H1 (cell line): ENCODE measurements around the gene PIAS1. TPM values are rescaled to one million over a fixed set of nuclear protein-coding genes. Genes with fewer than 3 reads are reported as not detected.

Experiments
- CTCF ChIA-PET: fragments of 300-600 bp; sonication (Branson Sonifier 250); formaldehyde crosslinking; loops from one replicate; lab custom pipeline; 2021; ENCODE audit not compliant: partially characterized antibody; lab: Charles Lee
- POLR2A ChIA-PET: fragments of 300-600 bp; sonication (Branson Sonifier 250); formaldehyde crosslinking; loops from one replicate; lab custom pipeline; 2021; ENCODE audit warnings: inconsistent platforms; ENCODE audit not compliant: partially characterized antibody; lab: Charles Lee
- DNase-seq, 2 experiments: peaks; one replicate each; pipeline versions ENCODE4 v3.0.0 to v3.0.0-alpha.2; 2010 to 2022; ENCODE audit warnings: low spot score in 2 of 2, low read depth in 1 of 2, mixed read lengths in 1 of 2
- FAIRE-seq: peaks from 2 replicates; lab custom pipeline; 2011; peaks lifted over from hg19 to GRCh38; lab: Jason Lieb, UNC
- H2AFZ ChIP-seq: 2 replicates; pipeline ENCODE4 v1.8.1; 2012; ENCODE audit warnings: low read length, inconsistent platforms
- H2AK5ac ChIP-seq: 2 replicates; pipeline ENCODE4 v1.6.1; 2013; ENCODE audit warnings: low read depth, low read length
- H2BK120ac ChIP-seq: replicated peaks from 2 replicates; pipeline ENCODE3; 2013; ENCODE audit warnings: low read depth, low read length, inconsistent platforms
- H2BK12ac ChIP-seq: 2 replicates; pipeline ENCODE4 v1.6.1; 2013; ENCODE audit warnings: low read depth, low read length
- H2BK15ac ChIP-seq: 2 replicates; pipeline ENCODE4 v1.6.1; 2013; ENCODE audit warnings: low read length
- H2BK20ac ChIP-seq: 2 replicates; pipeline ENCODE4 v1.6.1; 2013; ENCODE audit warnings: low read length
- H2BK5ac ChIP-seq: 2 replicates; pipeline ENCODE4 v1.6.1; 2013; ENCODE audit warnings: low read depth, low read length
- H3K14ac ChIP-seq: 2 replicates; pipeline ENCODE4 v1.6.1; 2013; ENCODE audit warnings: inconsistent platforms; ENCODE audit not compliant: insufficient read length
- H3K18ac ChIP-seq: 2 replicates; pipeline ENCODE4 v1.6.1; 2013; ENCODE audit warnings: low read length; ENCODE audit errors: extremely low read depth
- H3K23ac ChIP-seq: 2 replicates; pipeline ENCODE4 v1.6.1; 2013; ENCODE audit warnings: inconsistent platforms; ENCODE audit not compliant: insufficient read length
- H3K23me2 ChIP-seq: 2 replicates; pipeline ENCODE4 v1.6.1; 2013; ENCODE audit warnings: low read depth, low read length
- H3K27ac ChIP-seq: 2 replicates; pipeline ENCODE4 v1.6.1; 2011; ENCODE audit warnings: low read depth, low read length, inconsistent platforms
- H3K27me3 ChIP-seq, 4 experiments: replicated peaks in 1 of 4; 1 replicate in 1 of 4; 2 replicates in 3 of 4; pipeline versions ENCODE4 v1.6.1 to v1.8.1; 2011 to 2013; ENCODE audit warnings: low read length in 3 of 4, mild to moderate bottlenecking in 3 of 4, inconsistent platforms in 2 of 4, mixed read lengths in 2 of 4, moderate library complexity in 1 of 4; ENCODE audit not compliant: control insufficient read depth in 3 of 4, insufficient read depth in 3 of 4; ENCODE audit errors: extremely low read depth in 1 of 4
- H3K36me3 ChIP-seq, 4 experiments: 2 replicates each; pipeline versions ENCODE4 v1.6.1 to v1.8.1; 2011 to 2013; ENCODE audit warnings: mild to moderate bottlenecking in 4 of 4, low read length in 3 of 4, moderate library complexity in 2 of 4, control low read depth in 1 of 4, inconsistent platforms in 1 of 4; ENCODE audit not compliant: insufficient read depth in 4 of 4, control insufficient read depth in 2 of 4
- H3K4ac ChIP-seq: replicated peaks from 2 replicates; pipeline ENCODE3; 2013; ENCODE audit warnings: low read length, low read depth, mixed read lengths, inconsistent platforms; ENCODE audit not compliant: insufficient read length
- H3K4me1 ChIP-seq, 4 experiments: replicated peaks in 1 of 4; 1 replicate in 1 of 4; 2 replicates in 3 of 4; pipeline versions ENCODE4 v1.6.1 to v1.8.1; 2011 to 2013; ENCODE audit warnings: low read length in 3 of 4, inconsistent platforms in 2 of 4, mixed read lengths in 1 of 4; ENCODE audit not compliant: insufficient read depth in 4 of 4, control insufficient read depth in 3 of 4
- H3K4me2 ChIP-seq, 2 experiments: 2 replicates each; pipeline versions ENCODE4 v1.6.1 to v1.8.1; 2011 to 2013; ENCODE audit warnings: low read depth in 2 of 2, low read length in 2 of 2, control low read depth in 1 of 2, inconsistent platforms in 1 of 2, mild to moderate bottlenecking in 1 of 2; ENCODE audit not compliant: insufficient read depth in 1 of 2
- H3K4me3 ChIP-seq, 4 experiments: fragments of 200-600, 300-600 bp in 1 of 4; sonication (generic), shearing (Covaris generic), sonication (Bioruptor Twin) in 1 of 4; 2 replicates each; pipeline versions ENCODE4 v1.5.1 to v1.8.1; 2011 to 2016; ENCODE audit warnings: low read length in 4 of 4, low read depth in 3 of 4, control low read depth in 2 of 4, inconsistent platforms in 2 of 4, mild to moderate bottlenecking in 2 of 4, mixed read lengths in 1 of 4, moderate library complexity in 1 of 4; ENCODE audit not compliant: insufficient read depth in 2 of 4; ENCODE audit errors: extremely low read depth in 1 of 4
- H3K56ac ChIP-seq: replicated peaks from 2 replicates; pipeline ENCODE3; 2013; ENCODE audit warnings: low read depth, mild to moderate bottlenecking, mixed read lengths, low read length, inconsistent platforms; ENCODE audit not compliant: insufficient read length
- H3K79me1 ChIP-seq: 2 replicates; pipeline ENCODE4 v1.6.1; 2013; ENCODE audit warnings: low read depth, low read length, control low read depth
- H3K79me2 ChIP-seq, 2 experiments: 2 replicates each; pipeline versions ENCODE4 v1.6.1 to v1.8.1; 2012 to 2013; ENCODE audit warnings: low read length in 2 of 2, mild to moderate bottlenecking in 2 of 2, inconsistent platforms in 1 of 2; ENCODE audit not compliant: insufficient read depth in 2 of 2, control insufficient read depth in 1 of 2
- H3K9ac ChIP-seq, 4 experiments: replicated peaks in 1 of 4; 1 replicate in 1 of 4; 2 replicates in 3 of 4; pipeline versions ENCODE4 v1.6.1 to v1.8.1; 2011 to 2013; ENCODE audit warnings: low read depth in 3 of 4, low read length in 3 of 4, control low read depth in 2 of 4, mild to moderate bottlenecking in 2 of 4, moderate library complexity in 2 of 4, inconsistent platforms in 1 of 4; ENCODE audit errors: extremely low read depth in 1 of 4
- H3K9me3 ChIP-seq, 2 experiments: 2 replicates each; pipeline versions ENCODE4 v1.6.1 to v1.8.1; 2012 to 2013; ENCODE audit warnings: mild to moderate bottlenecking in 2 of 2, moderate library complexity in 2 of 2, control low read depth in 1 of 2, inconsistent platforms in 1 of 2, low read depth in 1 of 2, low read length in 1 of 2, mixed read lengths in 1 of 2; ENCODE audit not compliant: insufficient read depth in 2 of 2
- H4K20me1 ChIP-seq, 2 experiments: replicated peaks in 1 of 2; 2 replicates each; pipeline versions ENCODE3 to v1.8.1; 2011 to 2013; ENCODE audit warnings: inconsistent platforms in 2 of 2, low read length in 2 of 2, mild to moderate bottlenecking in 1 of 2; ENCODE audit not compliant: insufficient read depth in 2 of 2, control insufficient read depth in 1 of 2
- H4K5ac ChIP-seq: 2 replicates; pipeline ENCODE4 v1.6.1; 2013; ENCODE audit warnings: low read length, low read depth, mixed read lengths, inconsistent platforms; ENCODE audit not compliant: insufficient read length
- H4K8ac ChIP-seq: 2 replicates; pipeline ENCODE4 v1.8.0; 2013; ENCODE audit warnings: mild to moderate bottlenecking, moderate library complexity, low read length, inconsistent platforms; ENCODE audit not compliant: insufficient read depth; ENCODE audit errors: extremely low read depth
- H4K91ac ChIP-seq: replicated peaks from 2 replicates; pipeline ENCODE3; 2013; ENCODE audit warnings: low read length, mixed read lengths, inconsistent platforms; ENCODE audit not compliant: insufficient read length
- WGBS, 2 experiments: shearing (Covaris generic) in 1 of 2; methylation state at CpG; one replicate each; pipeline versions ENCODE4 v1.1.6 to v1.1.7; 2013 to 2015; ENCODE audit warnings: low lambda C conversion rate in 2 of 2, mixed read lengths in 2 of 2, inconsistent platforms in 1 of 2, low coverage in 1 of 2, missing lambda C conversion rate in 1 of 2; ENCODE audit not compliant: insufficient replicate concordance in 2 of 2, insufficient coverage in 1 of 2, insufficient read length in 1 of 2; ENCODE audit errors: extremely low coverage in 1 of 2, missing lambda C conversion rate in 1 of 2; 5-methylcytosine and 5-hydroxymethylcytosine counted together
- polyA plus RNA-seq, 7 experiments: library from polyadenylated mRNA; depleted of rRNA in 3 of 7; stranded (reverse) in 5 of 7; unstranded in 2 of 7; fragments of >200 nt in 5 of 7; fragments of 200-250 nt in 2 of 7; gene quantifications; 1 replicate in 5 of 7; 2 replicates in 1 of 7; 4 replicates in 1 of 7; pipeline versions ENCODE4 v1.2.1 to v1.2.3, GENCODE V29; 2011 to 2013; ENCODE audit warnings: missing spikeins in 2 of 7, mixed read lengths in 2 of 7
- total RNA-seq: library from RNA; stranded (reverse); fragmentation: NEBNext Ultra II Directional; extraction: Animal tissue kit (Norgen Biotek cat#: 25700); gene quantifications from 2 replicates; pipeline ENCODE4 v1.2.1, GENCODE V29; 2021

Gene PIAS1
- total and polyA plus RNA-seq, 2 of the 8 experiments (the other 6 are each of a cell fraction or from before 2014, with no cell fraction given): 30.8 to 34.5 TPM

DNA sequence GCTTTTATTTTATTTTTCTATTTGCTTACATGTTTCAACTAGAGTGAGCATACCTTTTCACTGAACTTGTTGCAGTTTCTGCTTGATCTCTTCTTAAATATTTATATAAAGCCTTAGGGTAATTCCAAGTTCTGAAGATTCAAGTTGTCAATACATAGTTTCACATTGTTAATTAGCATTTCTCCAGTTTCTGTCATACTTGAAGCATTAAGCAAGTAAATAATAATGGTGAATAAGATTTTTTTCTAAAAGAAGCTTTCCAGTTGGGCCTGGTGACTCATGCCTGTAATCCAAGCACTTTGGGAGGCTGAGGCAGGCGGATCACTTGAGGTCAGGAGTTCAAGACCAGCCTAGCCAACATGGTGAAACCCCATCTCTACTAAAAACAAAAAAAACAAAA is 97.2 kb downstream of the PIAS1 start:
- ChIA-PET CTCF (interaction anchor here (0.6 to 4.2 kb wide), 5 partner anchors 19 to 1313 kb away, joined by 3 to 33 read pairs (median 3); no protein-coding TSS in a partner anchor), POLR2A (no interaction called here)
- no peak overlapping the region for H2BK120ac ChIP-seq

More for the DNA sequence above, 97.2 kb downstream of the PIAS1 start:
- Histone ChIP-seq H3K4me3 (no peak overlapping the region), H4K20me1 (no peaks in the 10 kb centered on the region), H4K5ac (no peak overlapping the region), H3K79me1 (no peaks in the 10 kb centered on the region), H2BK20ac (no peak overlapping the region), H3K18ac (no peak overlapping the region), H3K4me1 (no peaks in the 10 kb centered on the region), H4K91ac (no peak overlapping the region), H2BK12ac (no peak overlapping the region), H4K8ac (no peak overlapping the region), H3K4ac (no peak overlapping the region), H2BK15ac (no peak overlapping the region), H3K9ac (no peak overlapping the region), H3K79me2 (no peaks in the 10 kb centered on the region), H2AK5ac (no peak overlapping the region), H2BK5ac (no peak overlapping the region), H3K14ac (no peak overlapping the region), H3K27ac (no peak overlapping the region), H3K4me2 (no peak overlapping the region), H3K36me3 (peaks cover 0 to 4% (median 2%) of the 10 kb centered on the region in 4 experiments; a peak in 1 of 8 replicates), H3K27me3 (no peaks in the 10 kb centered on the region), H3K9me3 (no peaks in the 10 kb centered on the region), H3K23ac (no peak overlapping the region), H3K23me2 (no peaks in the 10 kb centered on the region), H2AFZ (no peak overlapping the region), H3K56ac (no peak overlapping the region)
- no peak for FAIRE-seq
- DNase-seq: no peak
- WGBS, 2 experiments: 94% methylated on average over 1 of the region's 1 CpG; no CpG with 5 or more reads in 1 of the 2 experiments
